ENCODE measurements around the gene ACTG1.
A peak's percentile ranks its signal among the peaks of the same experiment; 100 is the strongest.

ACTG1 gene

GRCh38 chr17:81484195-81484979, 28.2 kb downstream of the ACTG1 start:
- peak overlapping the region; percentile 57 for H3K4me3 ChIP-seq (ENCODE audit: insufficient read length, low read depth)
- H3K36me3 ChIP-seq (ENCODE audit: insufficient read depth, insufficient read length, low read length) = no peaks in the 10 kb centered on the region
- H3K9me3 ChIP-seq (ENCODE audit: insufficient read depth, low read length) = peaks cover 7% of the 10 kb centered on the region; the same call in 1 of the 2 replicates
- DNase-seq (ENCODE audit: low read depth, low spot score) = peak; percentile 74
- peaks cover 45% of the 10 kb centered on the region for H3K27me3 ChIP-seq (ENCODE audit: insufficient read depth, insufficient read length)
- peaks cover 43% of the 10 kb centered on the region for H3K4me1 ChIP-seq (ENCODE audit: insufficient read depth, insufficient read length)
- TF ChIP-seq SUZ12 (IDR thresholded peaks at IDR 0.05; ENCODE audit: extremely low read depth, insufficient read depth, insufficient read length) = no peak
- TF ChIP-seq YY1 (IDR thresholded peaks at IDR 0.05; ENCODE audit: insufficient read depth, insufficient read length) = no peak
- no peak for TF ChIP-seq ZNF274 (IDR thresholded peaks at IDR 0.05; ENCODE audit: low read depth, low read length)
- H3K9ac ChIP-seq (ENCODE audit: insufficient read length, low read depth) = peak overlapping the region; percentile 87

DNA sequence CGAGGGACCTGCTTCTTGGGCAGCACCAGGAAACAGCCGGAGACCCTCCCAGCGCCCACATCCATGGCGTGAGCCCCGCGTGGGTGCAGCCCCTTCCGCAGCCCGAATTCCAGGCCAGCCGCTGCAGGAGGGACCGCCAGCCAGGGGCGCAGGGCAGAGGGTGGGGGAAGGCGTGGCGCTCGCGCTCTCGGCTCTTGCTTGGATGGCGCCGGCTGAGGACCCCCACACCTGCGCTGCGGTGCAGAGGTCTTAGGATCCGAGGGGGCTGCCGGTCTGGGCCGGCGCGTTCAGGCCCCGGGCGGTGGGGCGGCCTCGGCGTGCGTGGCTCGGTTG, 28.8 kb downstream of the ACTG1 start:
- no peak for TF ChIP-seq YY1 (IDR thresholded peaks at IDR 0.05; ENCODE audit: insufficient read depth, insufficient read length)
- no peak for TF ChIP-seq ZNF274 (IDR thresholded peaks at IDR 0.05; ENCODE audit: low read depth, low read length)
- no peak for TF ChIP-seq SUZ12 (IDR thresholded peaks at IDR 0.05; ENCODE audit: extremely low read depth, insufficient read depth, insufficient read length)
- DNase-seq (ENCODE audit: low read depth, low spot score) = no peak
- H3K9ac ChIP-seq (ENCODE audit: insufficient read length, low read depth) = peak overlapping the region; percentile 87

DNA sequence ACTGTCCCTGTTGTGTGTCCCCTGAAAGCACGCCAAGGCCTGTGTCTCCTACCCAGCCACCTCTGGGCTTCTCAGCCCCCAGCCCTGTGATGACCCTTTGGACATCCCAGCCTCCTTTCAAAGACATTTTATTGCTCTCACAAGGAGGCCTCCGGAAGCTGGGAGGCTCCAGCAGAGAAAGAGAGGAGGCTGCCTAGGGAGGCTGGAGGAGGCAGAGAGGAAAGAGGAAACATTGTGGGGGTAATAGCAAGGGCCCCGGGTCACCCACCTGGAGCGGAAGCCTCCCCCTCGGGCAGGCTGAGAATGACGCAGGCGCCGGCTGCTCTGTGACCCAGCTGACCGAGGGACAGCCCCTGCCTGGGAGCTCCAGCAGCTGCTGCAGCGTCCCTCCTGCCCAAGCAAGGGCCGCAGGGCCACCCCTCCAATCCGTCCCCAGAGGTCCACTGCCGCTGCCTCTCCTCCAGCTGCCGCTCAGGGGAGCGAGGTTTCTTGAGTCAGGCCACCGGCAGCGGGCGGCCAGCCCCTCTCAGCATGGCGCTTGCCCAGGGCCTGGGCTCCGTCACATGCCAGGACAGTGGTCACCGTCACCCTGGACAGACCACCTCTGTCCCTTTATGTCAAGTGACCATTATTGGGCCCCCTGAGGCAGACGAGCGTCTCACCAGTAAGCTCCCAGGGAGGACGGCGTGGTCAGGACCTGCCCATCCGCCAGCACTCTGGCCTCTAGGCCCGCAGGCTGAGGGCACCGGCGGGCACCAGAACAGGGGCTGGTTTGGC, 29.3 kb downstream of the ACTG1 start:
- TF ChIP-seq SUZ12 (IDR thresholded peaks at IDR 0.05; ENCODE audit: extremely low read depth, insufficient read depth, insufficient read length) (no peak), ZNF274 (IDR thresholded peaks at IDR 0.05; ENCODE audit: low read depth, low read length) (no peak), YY1 (IDR thresholded peaks at IDR 0.05; ENCODE audit: insufficient read depth, insufficient read length) (no peak)
- DNase-seq (ENCODE audit: low read depth, low spot score) = no peak
- Histone ChIP-seq H3K4me1 (ENCODE audit: insufficient read depth, insufficient read length) (peaks cover 41% of the 10 kb centered on the region), H3K36me3 (ENCODE audit: insufficient read depth, insufficient read length, low read length) (no peaks in the 10 kb centered on the region), H3K4me3 (ENCODE audit: insufficient read length, low read depth) (peak overlapping the region; percentile 57), H3K9me3 (ENCODE audit: insufficient read depth, low read length) (peaks cover 7% of the 10 kb centered on the region; the same call in 1 of the 2 replicates), H3K9ac (ENCODE audit: insufficient read length, low read depth) (peak overlapping the region; percentile 87), H3K27me3 (ENCODE audit: insufficient read depth, insufficient read length) (peaks cover 49% of the 10 kb centered on the region)

More for the DNA sequence above, 28.8 kb downstream of the ACTG1 start:
- H3K4me3 ChIP-seq (ENCODE audit: insufficient read length, low read depth) = peak overlapping the region; percentile 57
- H3K36me3 ChIP-seq (ENCODE audit: insufficient read depth, insufficient read length, low read length) = no peaks in the 10 kb centered on the region
- peaks cover 49% of the 10 kb centered on the region for H3K27me3 ChIP-seq (ENCODE audit: insufficient read depth, insufficient read length)
- peaks cover 42% of the 10 kb centered on the region for H3K4me1 ChIP-seq (ENCODE audit: insufficient read depth, insufficient read length)
- peaks cover 7% of the 10 kb centered on the region; the same call in 1 of the 2 replicates for H3K9me3 ChIP-seq (ENCODE audit: insufficient read depth, low read length)

GRCh38 chr17:81482673-81483072, 29.9 kb downstream of the ACTG1 start:
- no peaks in the 10 kb centered on the region for H3K36me3 ChIP-seq (ENCODE audit: insufficient read depth, insufficient read length, low read length)
- H3K9ac ChIP-seq (ENCODE audit: insufficient read length, low read depth) = peak overlapping the region; percentile 21
- H3K27me3 ChIP-seq (ENCODE audit: insufficient read depth, insufficient read length) = peaks cover 49% of the 10 kb centered on the region
- no peak for DNase-seq (ENCODE audit: low read depth, low spot score)
- no peak overlapping the region for H3K4me3 ChIP-seq (ENCODE audit: insufficient read length, low read depth)
- peaks cover 46% of the 10 kb centered on the region for H3K4me1 ChIP-seq (ENCODE audit: insufficient read depth, insufficient read length)
- peaks cover 7% of the 10 kb centered on the region; the same call in 1 of the 2 replicates for H3K9me3 ChIP-seq (ENCODE audit: insufficient read depth, low read length)
- TF ChIP-seq YY1 (IDR thresholded peaks at IDR 0.05; ENCODE audit: insufficient read depth, insufficient read length) = no peak
- TF ChIP-seq ZNF274 (IDR thresholded peaks at IDR 0.05; ENCODE audit: low read depth, low read length) = no peak
- no peak for TF ChIP-seq SUZ12 (IDR thresholded peaks at IDR 0.05; ENCODE audit: extremely low read depth, insufficient read depth, insufficient read length)

- H3K9ac ChIP-seq (ENCODE audit: insufficient read length, low read depth) = peak overlapping the region; percentile 33
- peaks cover 49% of the 10 kb centered on the region for H3K27me3 ChIP-seq (ENCODE audit: insufficient read depth, insufficient read length)
- TF ChIP-seq SUZ12 (IDR thresholded peaks at IDR 0.05; ENCODE audit: extremely low read depth, insufficient read depth, insufficient read length) = no peak
- no peak for TF ChIP-seq ZNF274 (IDR thresholded peaks at IDR 0.05; ENCODE audit: low read depth, low read length)
- TF ChIP-seq YY1 (IDR thresholded peaks at IDR 0.05; ENCODE audit: insufficient read depth, insufficient read length) = no peak
- H3K9me3 ChIP-seq (ENCODE audit: insufficient read depth, low read length) = peaks cover 7% of the 10 kb centered on the region; the same call in 1 of the 2 replicates
- no peak for DNase-seq (ENCODE audit: low read depth, low spot score)
- peaks cover 47% of the 10 kb centered on the region for H3K4me1 ChIP-seq (ENCODE audit: insufficient read depth, insufficient read length)
- H3K4me3 ChIP-seq (ENCODE audit: insufficient read length, low read depth) = peak overlapping the region; percentile 21
- no peaks in the 10 kb centered on the region for H3K36me3 ChIP-seq (ENCODE audit: insufficient read depth, insufficient read length, low read length)
Measured at GRCh38 chr17:81481815-81482505, 30.6 kb downstream of the ACTG1 start.

- peaks cover 7% of the 10 kb centered on the region; the same call in 1 of the 2 replicates for H3K9me3 ChIP-seq (ENCODE audit: insufficient read depth, low read length)
- DNase-seq (ENCODE audit: low read depth, low spot score) = no peak
- peaks cover 54% of the 10 kb centered on the region for H3K27me3 ChIP-seq (ENCODE audit: insufficient read depth, insufficient read length)
- peak overlapping the region; percentile 31 for H3K4me3 ChIP-seq (ENCODE audit: insufficient read length, low read depth)
- H3K4me1 ChIP-seq (ENCODE audit: insufficient read depth, insufficient read length) = peaks cover 45% of the 10 kb centered on the region
- TF ChIP-seq ZNF274 (IDR thresholded peaks at IDR 0.05; ENCODE audit: low read depth, low read length) = no peak
- no peak for TF ChIP-seq SUZ12 (IDR thresholded peaks at IDR 0.05; ENCODE audit: extremely low read depth, insufficient read depth, insufficient read length)
- TF ChIP-seq YY1 (IDR thresholded peaks at IDR 0.05; ENCODE audit: insufficient read depth, insufficient read length) = no peak
- H3K9ac ChIP-seq (ENCODE audit: insufficient read length, low read depth) = peak overlapping the region; percentile 58
- no peaks in the 10 kb centered on the region for H3K36me3 ChIP-seq (ENCODE audit: insufficient read depth, insufficient read length, low read length)
Measured at GRCh38 chr17:81481073-81481799, 31.4 kb downstream of the ACTG1 start.

All from NT2/D1 (cell line).